Measurements from ENCODE around the gene NR2E3.

DNA sequence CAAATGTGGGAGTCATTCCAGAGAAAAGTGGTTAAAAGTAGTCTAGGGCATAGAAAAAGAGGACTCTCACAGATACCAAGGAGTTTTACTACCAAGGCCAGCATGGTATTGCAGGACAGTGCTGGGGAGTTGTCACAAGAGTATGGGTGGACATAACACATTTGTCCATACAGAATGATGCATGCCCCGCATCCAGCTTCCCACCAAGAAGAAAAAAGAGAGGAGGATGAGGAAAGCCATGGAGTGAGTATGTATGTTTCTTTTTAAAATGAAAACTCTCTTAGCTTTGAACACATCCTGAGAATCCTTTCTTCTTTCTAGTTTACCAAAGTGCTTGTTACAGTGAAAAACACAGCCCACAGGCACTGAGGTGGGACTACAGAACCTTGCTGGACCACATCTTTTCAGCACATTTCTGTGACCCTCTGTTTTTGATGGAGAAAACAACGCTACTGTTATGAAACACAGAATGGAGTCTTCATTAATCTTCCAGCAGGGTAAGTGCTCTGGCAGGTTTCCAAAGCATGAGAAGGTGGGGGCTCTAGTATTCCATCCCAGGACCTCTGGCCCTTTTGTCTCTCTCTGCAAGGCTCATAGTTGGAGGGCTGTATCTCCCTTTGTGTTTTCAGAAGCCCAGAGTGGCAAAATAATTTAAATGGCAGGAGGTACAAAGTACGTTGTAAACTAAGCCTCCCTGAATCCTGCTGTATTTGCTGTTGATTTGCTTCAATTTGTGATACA is 12.7 kb downstream of the NR2E3 start:
- no peak for TF ChIP-seq GATA2 (IDR thresholded peaks at IDR 0.05; ENCODE audit: low read depth, low read length)
- no peak for TF ChIP-seq GATA3 (IDR thresholded peaks at IDR 0.05; ENCODE audit: low read depth, low read length)

Data from SH-SY5Y (cell line).